Stimulated activated CD4-positive, alpha-beta T cell treated with anti-CD3 and anti-CD28 coated beads, Interleukin-15, amount 100 ng/mL, for 24 hours (primary cell): ENCODE results near the gene VMP1.
"Not testable (repeated sequence)": the region's sequence is repeated elsewhere in the genome, so short reads cannot be mapped to it uniquely, and the experiment has no call there.

ENCODE experiments used
- DNase-seq: peaks from one replicate; pipeline ENCODE4 v3.0.0-alpha.2; 2020

The VMP1 gene

GRCh38 chr17:59783221-59784047 lies 76.0 kb downstream of the VMP1 start:
- DNase-seq = no peak

GRCh38 chr17:59785091-59785799 lies 77.8 kb downstream of the VMP1 start:
- DNase-seq = peak; percentile 43

- no peak for DNase-seq
Observed at GRCh38 chr17:59786213-59786535, 78.7 kb downstream of the VMP1 start.

- DNase-seq = peak; percentile 80
Observed at GRCh38 chr17:59786536-59787319, 79.3 kb downstream of the VMP1 start.

GRCh38 chr17:59789849-59790248 lies 82.4 kb downstream of the VMP1 start:
- DNase-seq = not testable (repeated sequence)

- DNase-seq = not testable (repeated sequence)
Observed at GRCh38 chr17:59790418-59790817, 83.0 kb downstream of the VMP1 start.

- DNase-seq = no peak
Observed at GRCh38 chr17:59790910-59791309, 83.5 kb downstream of the VMP1 start.

GRCh38 chr17:59791603-59792457 lies 84.4 kb downstream of the VMP1 start:
- DNase-seq = no peak

- DNase-seq = not testable (repeated sequence)
Observed at GRCh38 chr17:59792458-59792823, 85.0 kb downstream of the VMP1 start.

GRCh38 chr17:59793205-59793604 lies 85.8 kb downstream of the VMP1 start:
- DNase-seq = no peak

GRCh38 chr17:59796138-59796537 lies 88.7 kb downstream of the VMP1 start:
- DNase-seq = no peak

GRCh38 chr17:59796785-59797205 lies 89.3 kb downstream of the VMP1 start:
- no peak for DNase-seq

GRCh38 chr17:59798111-59798510 lies 90.7 kb downstream of the VMP1 start:
- DNase-seq = no peak

GRCh38 chr17:59800530-59800942 lies 93.1 kb downstream of the VMP1 start:
- DNase-seq = no peak

GRCh38 chr17:59802160-59802559 lies 94.7 kb downstream of the VMP1 start:
- no peak for DNase-seq

- DNase-seq = no peak
Observed at GRCh38 chr17:59804901-59805465, 97.5 kb downstream of the VMP1 start.

GRCh38 chr17:59806322-59806721 lies 98.9 kb downstream of the VMP1 start:
- not testable (repeated sequence) for DNase-seq

GRCh38 chr17:59807892-59808509 lies 100.5 kb downstream of the VMP1 start:
- DNase-seq = no peak

- no peak for DNase-seq
Observed at GRCh38 chr17:59810894-59811153, 103.4 kb downstream of the VMP1 start.

GRCh38 chr17:59811209-59811608 lies 103.8 kb downstream of the VMP1 start:
- DNase-seq = no peak

GRCh38 chr17:59812139-59812538 lies 104.7 kb downstream of the VMP1 start:
- DNase-seq = no peak

GRCh38 chr17:59814276-59814675 lies 106.8 kb downstream of the VMP1 start:
- DNase-seq = no peak
